Glomerular visceral epithelial cell (primary cell): ENCODE measurements around the gene TAF3.
"Not testable (repeated sequence)": the region's sequence is repeated elsewhere in the genome, so short reads cannot be mapped to it uniquely, and the experiment has no call there.

Experiments used
- DNase-seq: peaks from one replicate; pipeline ENCODE4 v3.0.0-alpha.2; 2016; ENCODE audit errors: extremely low spot score

Gene TAF3, protein sequence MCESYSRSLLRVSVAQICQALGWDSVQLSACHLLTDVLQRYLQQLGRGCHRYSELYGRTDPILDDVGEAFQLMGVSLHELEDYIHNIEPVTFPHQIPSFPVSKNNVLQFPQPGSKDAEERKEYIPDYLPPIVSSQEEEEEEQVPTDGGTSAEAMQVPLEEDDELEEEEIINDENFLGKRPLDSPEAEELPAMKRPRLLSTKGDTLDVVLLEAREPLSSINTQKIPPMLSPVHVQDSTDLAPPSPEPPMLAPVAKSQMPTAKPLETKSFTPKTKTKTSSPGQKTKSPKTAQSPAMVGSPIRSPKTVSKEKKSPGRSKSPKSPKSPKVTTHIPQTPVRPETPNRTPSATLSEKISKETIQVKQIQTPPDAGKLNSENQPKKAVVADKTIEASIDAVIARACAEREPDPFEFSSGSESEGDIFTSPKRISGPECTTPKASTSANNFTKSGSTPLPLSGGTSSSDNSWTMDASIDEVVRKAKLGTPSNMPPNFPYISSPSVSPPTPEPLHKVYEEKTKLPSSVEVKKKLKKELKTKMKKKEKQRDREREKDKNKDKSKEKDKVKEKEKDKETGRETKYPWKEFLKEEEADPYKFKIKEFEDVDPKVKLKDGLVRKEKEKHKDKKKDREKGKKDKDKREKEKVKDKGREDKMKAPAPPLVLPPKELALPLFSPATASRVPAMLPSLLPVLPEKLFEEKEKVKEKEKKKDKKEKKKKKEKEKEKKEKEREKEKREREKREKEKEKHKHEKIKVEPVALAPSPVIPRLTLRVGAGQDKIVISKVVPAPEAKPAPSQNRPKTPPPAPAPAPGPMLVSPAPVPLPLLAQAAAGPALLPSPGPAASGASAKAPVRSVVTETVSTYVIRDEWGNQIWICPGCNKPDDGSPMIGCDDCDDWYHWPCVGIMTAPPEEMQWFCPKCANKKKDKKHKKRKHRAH

GRCh38 chr10:7818295-7819120, at the start of gene TAF3:
Gene TAF3 (plus strand): TSS chr10:7818505. CDS start chr10:7818710, 205 bp downstream.
- DNase-seq: peak; percentile 84

- DNase-seq: no peak
Measured at GRCh38 chr10:7773845-7774801, 44.2 kb upstream of the TAF3 start.

DNA sequence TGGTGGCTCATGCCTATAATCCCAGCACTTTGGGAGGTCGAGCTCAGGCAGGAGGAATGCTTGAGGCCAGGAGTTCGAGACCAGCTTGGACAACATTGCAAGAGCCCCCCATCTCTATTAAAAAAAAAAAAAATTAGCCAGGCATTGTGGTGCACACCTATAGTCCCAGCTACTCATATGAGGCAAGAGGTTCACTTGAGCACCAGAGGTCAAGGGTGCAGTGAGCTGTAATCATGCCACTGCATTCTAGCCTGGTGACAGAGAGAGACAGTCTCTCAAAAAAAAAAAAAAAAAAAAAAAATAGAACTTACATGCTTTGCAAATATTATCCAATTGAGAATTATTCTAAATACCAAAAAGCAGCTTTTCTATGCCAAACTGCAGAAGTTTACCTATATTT, 41.5 kb upstream of the TAF3 start:
- no peak for DNase-seq

DNA sequence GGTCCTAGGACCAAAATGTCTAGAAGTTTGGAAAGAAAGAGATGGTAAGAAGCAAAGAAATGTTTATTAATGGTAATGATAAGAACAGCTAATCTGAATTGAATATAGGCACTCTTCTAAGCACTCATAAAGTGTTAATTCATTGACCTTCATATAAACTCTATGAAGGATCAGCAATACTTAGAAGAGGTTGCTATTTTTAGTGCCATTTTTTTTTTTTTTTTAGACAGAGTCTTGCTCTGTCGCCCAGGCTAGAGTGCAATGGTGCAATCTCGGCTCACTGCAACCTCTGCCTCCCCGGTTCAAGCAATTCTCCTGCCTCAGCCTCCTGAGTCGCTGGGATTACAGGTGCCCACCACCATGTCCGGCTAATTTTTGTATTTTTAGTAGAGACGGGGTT, 36.1 kb upstream of the TAF3 start:
- DNase-seq: not testable (repeated sequence)

GRCh38 chr10:7786430-7786829, 31.9 kb upstream of the TAF3 start:
- DNase-seq: no peak

GRCh38 chr10:7787150-7787856, 31.0 kb upstream of the TAF3 start:
- peak; percentile 11 for DNase-seq

DNA sequence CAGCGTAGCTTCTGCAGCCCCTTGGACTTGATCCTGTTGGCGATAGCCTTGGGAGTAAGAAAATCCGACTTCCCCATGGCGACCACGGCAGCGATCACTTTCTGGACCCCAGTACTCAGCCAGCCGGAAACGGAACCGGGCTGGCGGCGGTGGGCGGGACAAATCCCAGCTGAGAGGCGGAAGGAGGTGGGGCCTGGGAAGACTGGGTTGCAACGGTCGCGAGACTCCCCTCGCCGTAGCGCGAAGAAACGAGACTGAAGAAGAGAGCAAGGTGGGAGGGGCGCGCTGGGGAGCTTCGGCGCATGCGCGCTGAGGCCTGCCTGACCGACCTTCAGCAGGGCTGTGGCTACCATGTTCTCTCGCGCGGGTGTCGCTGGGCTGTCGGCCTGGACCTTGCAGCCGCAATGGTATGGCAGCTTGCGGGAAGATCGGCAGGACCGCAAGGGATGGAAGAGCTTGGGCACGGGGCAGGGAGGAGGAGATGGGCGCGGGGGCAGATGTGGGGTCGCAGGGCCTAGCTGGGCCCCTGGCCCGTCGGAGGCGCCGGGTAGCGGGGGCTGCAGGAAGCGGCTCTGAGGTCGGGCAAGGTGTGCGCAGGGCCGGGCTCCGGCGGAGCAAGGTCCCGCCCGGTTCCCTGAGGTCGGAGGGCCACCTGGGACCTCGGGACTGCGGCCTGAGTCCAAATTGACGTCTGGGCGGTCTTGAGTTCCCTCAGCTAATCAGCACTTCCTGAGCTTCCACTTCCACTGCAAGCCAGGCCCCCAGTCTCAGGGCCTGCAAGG, 30.3 kb upstream of the TAF3 start, which contains the start of the genes ATP5F1C and KIN:
Gene ATP5F1C, plus strand, starts transcription at position 321 of the 782 bp plus-strand sequence. Its CDS starts 31 bp downstream, at position 352.
Gene KIN, minus strand, starts transcription at position 137 of the 782 bp plus-strand sequence. Its CDS starts 60 bp downstream, at position 77.
- DNase-seq: peak; percentile 98

DNA sequence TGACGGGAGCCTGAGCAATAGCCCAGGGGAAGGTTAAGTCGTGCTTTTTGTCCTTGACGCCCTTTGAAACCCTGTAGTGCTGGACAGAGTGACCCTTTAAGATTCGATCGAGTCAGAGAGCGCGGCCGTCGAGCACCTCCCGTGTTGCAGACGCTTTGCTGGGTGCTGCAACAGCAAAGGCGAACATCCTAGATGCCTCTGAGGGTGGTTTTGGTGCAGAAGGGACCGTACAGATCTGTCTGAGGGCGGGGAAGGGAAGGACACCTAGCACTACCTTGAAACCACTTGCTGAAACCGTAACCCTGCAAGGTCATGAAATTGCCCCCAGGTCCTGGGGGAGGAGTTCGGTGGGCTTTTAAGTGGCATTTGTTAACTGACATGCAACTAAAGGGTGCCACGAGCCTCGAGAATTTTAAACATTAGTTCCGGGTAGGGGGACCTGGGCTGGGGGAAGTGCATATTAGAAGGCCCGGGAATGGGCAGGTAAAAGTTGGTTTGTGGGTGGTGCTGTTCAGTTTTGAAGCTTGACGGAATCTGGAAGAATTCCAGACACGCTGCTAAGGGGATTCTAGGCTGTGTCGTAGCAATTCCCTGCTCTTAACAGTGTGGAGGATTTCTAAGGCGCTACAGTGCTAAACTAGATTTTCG, 29.5 kb upstream of the TAF3 start:
- DNase-seq: peak; percentile 35

- DNase-seq: peak; percentile 34
Measured at GRCh38 chr10:7789390-7789789, 28.9 kb upstream of the TAF3 start.

- DNase-seq: no peak
Measured at GRCh38 chr10:7792541-7792940, 25.8 kb upstream of the TAF3 start.

DNA sequence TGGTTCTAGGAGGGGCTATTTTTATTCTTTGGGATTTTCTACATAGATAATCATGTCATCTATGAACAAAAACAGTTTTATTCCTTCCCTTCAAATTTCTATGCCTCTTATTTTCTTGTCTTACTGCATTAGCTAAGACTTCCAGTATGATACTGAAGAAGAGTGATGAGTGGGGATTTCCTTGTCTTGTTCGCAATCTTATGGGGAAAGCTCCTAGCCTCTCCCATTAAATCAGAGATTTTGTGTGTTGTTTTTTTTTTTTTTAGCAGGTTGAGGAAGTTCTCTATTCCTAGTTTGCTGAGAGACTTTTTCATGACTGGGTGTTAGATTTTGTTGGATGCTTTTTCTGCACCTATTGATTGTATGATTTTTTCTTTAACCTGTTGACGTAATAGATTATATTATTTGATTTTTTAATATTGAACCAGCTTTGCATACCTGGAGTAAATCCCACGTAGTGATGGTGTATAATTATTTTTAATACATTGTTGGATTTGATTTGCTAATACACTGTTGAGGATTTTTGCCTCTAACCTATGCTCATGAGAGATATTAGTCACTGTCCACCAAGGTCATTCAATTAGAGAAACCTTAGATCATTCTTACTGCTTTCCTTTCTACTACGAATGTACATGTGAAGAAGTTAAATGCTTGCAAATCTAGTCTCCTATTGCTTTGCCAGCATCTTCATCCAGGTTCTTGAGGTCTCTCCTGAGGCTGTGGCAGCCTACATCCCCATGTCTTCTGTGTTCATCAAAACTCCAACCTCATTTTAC, 23.9 kb upstream of the TAF3 start:
- DNase-seq: no peak

- DNase-seq: no peak
Measured at GRCh38 chr10:7795605-7796004, 22.7 kb upstream of the TAF3 start.

- DNase-seq: peak; percentile 77
Measured at GRCh38 chr10:7797582-7797981, 20.7 kb upstream of the TAF3 start.

DNA sequence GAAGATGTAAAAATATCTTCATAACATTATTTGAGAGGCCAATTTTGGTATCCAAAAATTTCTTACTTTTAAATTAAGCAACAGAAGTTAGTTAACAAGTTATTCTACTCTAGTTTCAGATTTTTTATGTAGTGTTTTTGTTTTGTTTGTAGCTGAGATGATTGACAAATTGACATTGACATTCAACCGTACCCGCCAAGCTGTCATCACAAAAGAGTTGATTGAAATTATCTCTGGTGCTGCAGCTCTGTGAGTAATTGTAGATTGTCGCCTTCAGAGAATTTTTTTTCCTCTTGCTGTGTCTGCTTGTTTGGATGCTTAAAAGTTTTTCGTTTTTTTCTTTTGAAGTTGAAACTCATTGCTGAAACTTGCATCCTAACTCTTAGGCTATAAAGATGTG, 15.7 kb upstream of the TAF3 start:
- no peak for DNase-seq

DNA sequence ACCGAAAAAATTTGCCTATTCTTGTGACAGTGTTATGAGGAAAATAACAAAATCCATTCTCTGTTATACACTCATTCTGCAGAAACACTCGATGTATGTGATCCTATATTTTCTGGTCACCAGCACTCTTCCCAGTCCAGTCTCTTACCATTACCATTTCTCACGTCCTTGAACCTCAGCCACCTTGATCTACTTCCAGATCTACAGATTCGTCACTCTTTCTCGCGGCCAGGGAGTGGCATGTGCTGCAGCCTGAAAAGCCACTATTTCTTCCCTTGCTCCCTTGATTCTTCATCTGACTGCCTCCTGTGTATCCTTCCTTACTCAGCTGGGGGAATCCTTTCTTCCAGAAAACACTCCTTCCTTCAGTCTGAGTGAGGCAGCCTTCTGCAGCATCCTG, 14.1 kb upstream of the TAF3 start:
- DNase-seq: no peak

DNA sequence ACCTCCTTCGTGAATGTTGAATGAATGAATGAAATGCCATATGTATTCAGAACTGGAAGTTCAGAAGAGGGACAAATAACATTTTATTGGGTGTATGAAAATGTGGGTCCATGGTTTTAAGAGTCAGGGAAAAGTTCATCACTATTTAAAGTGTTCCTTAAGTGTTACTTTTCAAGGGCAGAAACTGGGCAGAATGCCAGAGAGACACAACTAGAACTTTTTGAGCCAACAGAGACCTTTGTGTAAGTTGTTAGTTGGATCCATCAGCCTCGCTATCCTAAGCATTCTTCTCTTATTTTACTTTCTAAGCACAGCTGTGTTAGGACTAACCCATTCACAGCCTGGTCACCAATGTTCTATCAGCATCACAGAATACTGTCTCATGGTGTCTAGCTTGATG, 13.6 kb upstream of the TAF3 start:
- no peak for DNase-seq

DNA sequence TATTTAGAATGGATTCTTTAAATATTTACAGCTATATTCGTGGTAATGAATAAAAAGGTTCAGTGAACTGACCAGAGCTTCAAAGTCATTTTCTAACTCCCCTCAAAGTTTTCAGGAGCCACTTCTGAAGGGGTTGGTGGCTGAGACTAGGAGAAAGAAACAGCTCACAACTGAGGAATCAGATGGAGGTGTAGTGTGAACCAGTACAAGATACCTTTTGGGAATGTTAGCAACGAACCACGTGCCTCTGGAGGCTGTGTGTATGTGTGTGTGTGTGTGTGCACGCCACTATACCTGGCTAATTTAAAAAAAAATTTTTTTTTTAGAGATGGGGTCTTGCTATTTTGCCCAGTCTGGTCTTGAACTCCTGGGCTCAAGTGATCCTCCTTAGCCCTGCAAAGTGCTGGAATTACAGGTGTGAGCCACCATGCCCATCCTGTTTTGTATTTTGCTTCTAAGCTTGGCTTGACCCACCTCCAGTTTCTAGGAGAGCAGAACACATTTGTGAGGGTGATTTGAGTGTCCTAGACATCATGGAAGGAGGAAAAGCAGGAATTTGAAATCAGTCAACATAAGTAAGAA, 9.5 kb upstream of the TAF3 start:
- DNase-seq: no peak
